Loucy (cell line): Measurements from ENCODE around the gene ARHGAP26.
A peak's percentile ranks its signal among the peaks of the same experiment; 100 is the strongest.

ENCODE experiments used
- CTCF ChIP-seq: fragments of 200-600 bp; sonication (generic); conservative IDR thresholded peaks from 2 replicates; pipeline ENCODE4 v1.5.1; 2014; ENCODE audit warnings: mild to moderate bottlenecking, antibody characterized with exemption, low read length
- EZH2phosphoT487 ChIP-seq: fragments of 200-600 bp; IDR thresholded peaks from 2 replicates; pipeline ENCODE4 v1.6.1; 2018; ENCODE audit warnings: antibody characterized with exemption, mild to moderate bottlenecking, moderate library complexity, borderline replicate concordance

- peak; percentile 81 for TF ChIP-seq CTCF
- TF ChIP-seq EZH2phosphoT487, result no peak
These were observed 96.5 kb downstream of the ARHGAP26 start for GRCh38 chr5:142866563-142867275.
